ENCODE data around the gene STRIP2. TPM values are rescaled to one million over a fixed set of nuclear protein-coding genes. Genes with fewer than 3 reads are reported as not detected.

The STRIP2 gene
- total RNA-seq, 1 experiment from 2014 or later: 9.9 TPM

DNA sequence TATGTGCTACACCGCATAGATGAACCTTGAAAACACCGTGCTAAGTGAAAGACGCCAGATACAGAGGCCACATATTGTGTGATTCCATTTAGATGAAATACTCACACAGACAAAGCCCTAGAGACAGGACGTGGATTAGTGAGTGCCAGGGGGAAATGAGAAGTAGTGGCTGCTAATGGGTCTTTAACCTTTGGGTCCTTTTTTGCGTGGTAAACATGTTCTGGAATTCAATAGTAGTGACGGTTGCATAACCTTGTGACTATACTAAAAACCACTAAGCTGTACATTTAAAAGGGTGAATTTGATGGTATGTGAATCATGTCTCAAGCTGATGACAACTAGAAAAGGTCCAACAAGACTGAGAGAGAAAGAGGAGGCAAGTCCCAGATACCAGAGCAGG, 83.7 kb downstream of the STRIP2 start:
- Mint-ChIP-seq H3K27ac (no peak overlapping the region), H3K36me3 (ENCODE audit: insufficient read depth in 1 of 3, low read depth in 3 of 3) (no peaks in the 10 kb centered on the region; a peak in 1 of 7 replicates), H3K4me3 (no peak overlapping the region), H3K9me3 (no peaks in the 10 kb centered on the region; a peak in 1 of 5 replicates), H3K27me3 (ENCODE audit: low read depth) (peaks cover 17% of the 10 kb centered on the region), H3K4me1 (peaks cover 48 to 52% of the 10 kb centered on the region in 2 experiments)
- no peaks in the 10 kb centered on the region for H3K9me3 ChIP-seq (ENCODE audit: control insufficient read depth, low read depth, low read length)
- no peaks in the 10 kb centered on the region for H3K27me3 ChIP-seq (ENCODE audit: insufficient read depth, low read length)
- no peak overlapping the region for H3T11ph ChIP-seq (ENCODE audit: low read length)
- H4K8ac ChIP-seq (replicated peaks; ENCODE audit: insufficient read length, low read depth, low read length): no peak overlapping the region
- H3K14ac ChIP-seq (ENCODE audit: insufficient read depth, low read length): no peak overlapping the region
- H3K18ac ChIP-seq (ENCODE audit: insufficient read length, low read depth, low read length): no peak overlapping the region
- TF ChIP-seq CTCF (conservative IDR thresholded peaks at IDR 0.05): no peak
- no peaks in the 10 kb centered on the region for H4K20me1 ChIP-seq (ENCODE audit: control insufficient read depth, insufficient read depth, insufficient read length)
- no peak overlapping the region for H2BK15ac ChIP-seq (ENCODE audit: low read depth, low read length)
- H3K79me2 ChIP-seq (ENCODE audit: insufficient read depth, low read length): no peaks in the 10 kb centered on the region
- H3K23me2 ChIP-seq (ENCODE audit: insufficient read length, low read depth, low read length, poor library complexity, severe bottlenecking): no peaks in the 10 kb centered on the region
- no peak overlapping the region for H2BK12ac ChIP-seq (ENCODE audit: insufficient read length, low read depth, low read length)
- no peak overlapping the region for H3K4ac ChIP-seq (ENCODE audit: low read depth, low read length)
- H4K91ac ChIP-seq (ENCODE audit: insufficient read length, low read depth, low read length): no peak overlapping the region
- no peak overlapping the region for H2BK5ac ChIP-seq (ENCODE audit: insufficient read length, low read length)
- H2BK20ac ChIP-seq (ENCODE audit: low read depth, low read length, poor library complexity, severe bottlenecking): no peak overlapping the region
- peaks cover 3% of the 10 kb centered on the region; the same call in 1 of the 2 replicates for H3K4me1 ChIP-seq (ENCODE audit: insufficient read depth, low read length)
- H2AFZ ChIP-seq (ENCODE audit: low read length): no peak overlapping the region
- H3K23ac ChIP-seq (ENCODE audit: insufficient read length, low read depth, low read length): no peak overlapping the region
- no peak overlapping the region for H2BK120ac ChIP-seq (ENCODE audit: low read depth, low read length, poor library complexity, severe bottlenecking)
- H4K5ac ChIP-seq (ENCODE audit: insufficient read length, low read depth, low read length): no peak overlapping the region
- H3K79me1 ChIP-seq (ENCODE audit: insufficient read depth, low read depth, low read length, poor library complexity, severe bottlenecking): no peaks in the 10 kb centered on the region
- WGBS (ENCODE audit: extremely low coverage, insufficient read length, low lambda C conversion rate): no CpG with 5 or more reads among the region's 6 CpGs
- no peak overlapping the region for H3K56ac ChIP-seq (ENCODE audit: insufficient read length, low read depth, low read length)
- DNase-seq: no peak
- H3K4me2 ChIP-seq (ENCODE audit: insufficient read depth, insufficient read length, low read length): no peak overlapping the region
- no peak overlapping the region for H2AK5ac ChIP-seq (ENCODE audit: insufficient read length, low read length)
- no peak overlapping the region for H3K27ac ChIP-seq (ENCODE audit: insufficient read length, low read depth, low read length)
- no peak overlapping the region for H3K9ac ChIP-seq (ENCODE audit: extremely low read depth, insufficient read length, low read length)
